Left renal pelvis (tissue), 4 donors: ENCODE measurements around the gene ISYNA1. TPM values are rescaled to one million over a fixed set of nuclear protein-coding genes. Genes with fewer than 3 reads are reported as not detected.
"Not testable (repeated sequence)": the region's sequence is repeated elsewhere in the genome, so short reads cannot be mapped to it uniquely, and the experiment has no call there.

Source experiments
- DNase-seq, 4 donors: peaks; one replicate each; pipeline ENCODE4 v3.0.0-alpha.2; 2013; ENCODE audit warnings: low read depth in 4 of 4, low spot score in 3 of 4
- polyA plus RNA-seq, 4 donors: library from polyadenylated mRNA; unstranded; fragments of 120-200 nt; gene quantifications; one replicate each; pipeline ENCODE4 v1.2.1, GENCODE V29; 2013; ENCODE audit not compliant: insufficient read length in 4 of 4

Gene ISYNA1
- polyA plus RNA-seq, 4 donors, result 98.7 to 147 (median 103) TPM

- no peak for DNase-seq
Measured at GRCh38 chr19:18421371-18421959, 16.5 kb downstream of the ISYNA1 start.

GRCh38 chr19:18420930-18421329, 17.0 kb downstream of the ISYNA1 start:
- DNase-seq, result no peak

GRCh38 chr19:18419699-18420460, 18.1 kb downstream of the ISYNA1 start:
- no peak for DNase-seq

GRCh38 chr19:18419195-18419698, 18.7 kb downstream of the ISYNA1 start, which contains the start of gene SSBP4:
Gene SSBP4 (plus strand): TSS chr19:18419398. CDS start chr19:18419649, 251 bp downstream.
- DNase-seq, result no peak

GRCh38 chr19:18418483-18419194, 19.3 kb downstream of the ISYNA1 start:
- DNase-seq, result no peak

- no peak for DNase-seq
Measured at GRCh38 chr19:18418029-18418482, 19.9 kb downstream of the ISYNA1 start.

- no peak for DNase-seq
Measured at GRCh38 chr19:18417250-18418028, 20.5 kb downstream of the ISYNA1 start.

GRCh38 chr19:18416778-18417249, 21.1 kb downstream of the ISYNA1 start:
- DNase-seq, result peak; percentile 82 to 88 (median 86)

GRCh38 chr19:18415178-18415867, 22.6 kb downstream of the ISYNA1 start:
- DNase-seq, result peak in 1 of 4 donors; percentile 82

GRCh38 chr19:18414504-18415177, 23.3 kb downstream of the ISYNA1 start:
- no peak for DNase-seq

- DNase-seq, result no peak
Measured at GRCh38 chr19:18412610-18413239, 25.2 kb downstream of the ISYNA1 start.

GRCh38 chr19:18408053-18408476, 29.9 kb downstream of the ISYNA1 start:
- DNase-seq, result no peak

GRCh38 chr19:18406749-18407148, 31.2 kb downstream of the ISYNA1 start:
- no peak for DNase-seq

- not testable (repeated sequence) for DNase-seq
Measured at GRCh38 chr19:18405754-18406153, 32.2 kb downstream of the ISYNA1 start.

GRCh38 chr19:18402455-18403248, 35.3 kb downstream of the ISYNA1 start:
- DNase-seq, result not testable (repeated sequence)

GRCh38 chr19:18401580-18402112, 36.3 kb downstream of the ISYNA1 start:
- no peak for DNase-seq

GRCh38 chr19:18399008-18399407, 38.9 kb downstream of the ISYNA1 start:
- DNase-seq, result no peak
